B cell (primary cell): ENCODE measurements around the gene HNRNPD. TPM values are rescaled to one million over a fixed set of nuclear protein-coding genes. Genes with fewer than 3 reads are reported as not detected.

ENCODE experiments used
- polyA plus RNA-seq: library from polyadenylated mRNA; depleted of rRNA; stranded (reverse); fragments of >200 nt; gene quantifications from 2 replicates; pipeline ENCODE4 v1.2.3, GENCODE V29; 2012
- small RNA-seq: library from RNA; depleted of rRNA; stranded (forward); fragments of <200 nt; gene quantifications from one replicate; pipeline ENCODE3, GENCODE V24; 2012; ENCODE audit warnings: low replicate concordance, low read depth; ENCODE audit not compliant: insufficient read length
- total RNA-seq, 2 donors: library from RNA; stranded (reverse); fragments of 120-200 nt in 1 of 2; gene quantifications; 1 replicate in 1 of 2; 2 replicates in 1 of 2; pipeline versions ENCODE4 v1.2.3 to v1.2.4, GENCODE V29; 2013 to 2022

Gene HNRNPD
- total and polyA plus RNA-seq, 2 donors (not counting 1 experiment from before 2014, with no cell fraction given) = 120 to 280 TPM

Small RNA genes lying within 50 kb of the gene (small RNA-seq; reads per million reads assigned to genes)
- gene RF00150 = not detected

Other genes with a start within 250 kb of the HNRNPD start
- 359 and 370 TPM in 2 replicates for gene HNRNPDL, start 56.5 kb upstream of the HNRNPD start, total RNA-seq
- gene HNRNPDL, start 56.5 kb upstream of the HNRNPD start, polyA plus RNA-seq = 296 and 674 TPM in 2 replicates
- 18.4 and 20.2 TPM in 2 replicates for gene ENOPH1, start 56.6 kb upstream of the HNRNPD start, total RNA-seq
- gene ENOPH1, start 56.6 kb upstream of the HNRNPD start, polyA plus RNA-seq = 10.9 and 13.6 TPM in 2 replicates
- not detected in 2 replicates for gene TMEM150C, start 188.0 kb upstream of the HNRNPD start, total RNA-seq
- gene TMEM150C, start 188.0 kb upstream of the HNRNPD start, polyA plus RNA-seq = 0.04 TPM in 1 of 2 replicates, not detected in the other